Caco-2 (cell line): ENCODE measurements around the gene CPHXL. TPM values are rescaled to one million over a fixed set of nuclear protein-coding genes. Genes with fewer than 3 reads are reported as not detected.

Experiments
- BruUV-seq: library from RNA; stranded (reverse); fragments of 400-500 nt; replicated peaks from 2 replicates; lab custom pipeline; 2021; lab: Mats Ljungman, UMichigan
- CTCF ChIA-PET: fragments of 300-600 bp; sonication (Branson Sonifier 250); formaldehyde crosslinking; loops from one replicate; lab custom pipeline; 2022; ENCODE audit warnings: antibody characterized with exemption; lab: Charles Lee
- POLR2A ChIA-PET: fragments of 300-600 bp; sonication (Branson Sonifier 250); formaldehyde crosslinking; loops from one replicate; lab custom pipeline; 2022; ENCODE audit warnings: antibody characterized with exemption; lab: Charles Lee
- DNase-seq, 2 experiments: peaks; one replicate each; pipeline versions ENCODE4 v3.0.0 to v3.0.0-alpha.2; 2020 to 2022
- H3K27me3 ChIP-seq: replicated peaks from 2 replicates; pipeline ENCODE4 v1.6.0; 2011; ENCODE audit warnings: low read length; ENCODE audit not compliant: control insufficient read depth, insufficient read depth
- H3K36me3 ChIP-seq: 2 replicates; pipeline ENCODE4 v1.5.1; 2011; ENCODE audit warnings: low read length; ENCODE audit not compliant: control insufficient read depth, insufficient read depth
- H3K4me1 ChIP-seq: fragments of 250-450 bp; sonication (Bioruptor Pico); 2 replicates; pipeline ENCODE4 v1.5.1; 2020; ENCODE audit warnings: mild to moderate bottlenecking
- H3K4me3 ChIP-seq: 2 replicates; pipeline ENCODE4 v1.5.1; 2011; ENCODE audit warnings: low read depth, mild to moderate bottlenecking, control low read depth, low read length
- H3K9me3 ChIP-seq: fragments of 250-450 bp; sonication (Bioruptor Pico); 2 replicates; pipeline ENCODE4 v1.5.1; 2020; ENCODE audit warnings: mild to moderate bottlenecking, moderate library complexity
- H3K27ac Mint-ChIP-seq: one replicate; pipeline ENCODE4 v1.8.0; 2022; ENCODE audit warnings: mixed read lengths; ENCODE audit not compliant: unreplicated experiment
- H3K27me3 Mint-ChIP-seq: one replicate; pipeline ENCODE4 v1.8.0; 2022; ENCODE audit warnings: mixed read lengths; ENCODE audit not compliant: insufficient read depth, unreplicated experiment
- H3K36me3 Mint-ChIP-seq: one replicate; pipeline ENCODE4 v1.8.0; 2022; ENCODE audit warnings: mild to moderate bottlenecking, mixed read lengths; ENCODE audit not compliant: insufficient read depth, unreplicated experiment
- H3K4me1 Mint-ChIP-seq: one replicate; pipeline ENCODE4 v1.8.0; 2022; ENCODE audit warnings: low read depth, mixed read lengths; ENCODE audit not compliant: unreplicated experiment
- H3K4me3 Mint-ChIP-seq: one replicate; pipeline ENCODE4 v1.8.0; 2022; ENCODE audit warnings: mild to moderate bottlenecking, moderate library complexity, mixed read lengths; ENCODE audit not compliant: unreplicated experiment
- H3K9me3 Mint-ChIP-seq: one replicate; pipeline ENCODE4 v1.8.0; 2022; ENCODE audit warnings: mixed read lengths; ENCODE audit not compliant: unreplicated experiment
- CTCF ChIP-seq, 2 experiments: fragments of 200-600 bp in 1 of 2; IDR thresholded peaks; 1 replicate in 1 of 2; 2 replicates in 1 of 2; pipeline versions ENCODE4 v1.5.1 to v1.8.0; 2011 to 2022; ENCODE audit warnings: antibody characterized with exemption in 1 of 2, control low read depth in 1 of 2, inconsistent platforms in 1 of 2, low read depth in 1 of 2, low read length in 1 of 2, mild to moderate bottlenecking in 1 of 2, moderate library complexity in 1 of 2; ENCODE audit not compliant: insufficient read depth in 1 of 2, severe bottlenecking in 1 of 2, unreplicated experiment in 1 of 2
- intact Hi-C: fragments of 100-400 bp; cut with micrococcal nuclease; formaldehyde crosslinking; loops from one replicate; pipeline ENCODE4 v1.10.0; 2022; ENCODE audit not compliant: unreplicated experiment
- total RNA-seq: library from RNA; stranded (reverse); gene quantifications from 2 replicates; pipeline ENCODE4 v1.2.3, GENCODE V29; 2022

The CPHXL gene
- total RNA-seq, 1 experiment from 2014 or later, result not detected

DNA sequence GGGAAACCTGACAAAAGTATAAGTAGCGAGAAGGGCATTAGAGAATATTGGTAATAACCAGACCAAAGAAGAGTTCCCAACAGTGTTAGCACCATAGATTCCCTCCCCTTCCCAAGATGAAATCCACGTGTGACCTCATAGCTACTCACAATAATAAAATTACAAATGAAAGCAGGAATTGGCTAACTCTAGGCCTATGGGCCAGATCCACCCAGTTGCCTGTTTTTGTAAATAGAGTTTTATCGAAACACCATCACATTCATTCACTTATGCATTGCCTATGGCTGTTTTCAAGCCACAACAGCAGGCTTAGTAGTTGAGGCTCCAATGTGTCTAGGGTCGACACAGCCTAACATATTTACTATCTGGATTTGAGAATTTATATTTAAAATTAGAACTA lies 7.8 kb downstream of the CPHXL start:
- DNase-seq, result no peak
- ChIA-PET POLR2A (no interaction called here), CTCF (no interaction called here)
- no TSS peak for BruUV-seq
- Mint-ChIP-seq H3K9me3 (no peaks in the 10 kb centered on the region), H3K27ac (no peak overlapping the region), H3K4me3 (no peak overlapping the region), H3K27me3 (peaks cover 15% of the 10 kb centered on the region), H3K36me3 (no peaks in the 10 kb centered on the region), H3K4me1 (no peaks in the 10 kb centered on the region)
- H3K4me3 ChIP-seq, result no peak overlapping the region
- H3K9me3 ChIP-seq, result no peaks in the 10 kb centered on the region
- H3K4me1 ChIP-seq, result no peaks in the 10 kb centered on the region
- H3K36me3 ChIP-seq, result no peaks in the 10 kb centered on the region
- intact Hi-C loops, result no loop called here
- TF ChIP-seq CTCF (IDR thresholded peaks at IDR 0.05; ENCODE audit: insufficient read depth in 1 of 2, low read depth in 1 of 2, low read length in 1 of 2, severe bottlenecking in 1 of 2, unreplicated experiment in 1 of 2), result no peak
- no peaks in the 10 kb centered on the region; the same call in 1 of the 2 replicates for H3K27me3 ChIP-seq

DNA sequence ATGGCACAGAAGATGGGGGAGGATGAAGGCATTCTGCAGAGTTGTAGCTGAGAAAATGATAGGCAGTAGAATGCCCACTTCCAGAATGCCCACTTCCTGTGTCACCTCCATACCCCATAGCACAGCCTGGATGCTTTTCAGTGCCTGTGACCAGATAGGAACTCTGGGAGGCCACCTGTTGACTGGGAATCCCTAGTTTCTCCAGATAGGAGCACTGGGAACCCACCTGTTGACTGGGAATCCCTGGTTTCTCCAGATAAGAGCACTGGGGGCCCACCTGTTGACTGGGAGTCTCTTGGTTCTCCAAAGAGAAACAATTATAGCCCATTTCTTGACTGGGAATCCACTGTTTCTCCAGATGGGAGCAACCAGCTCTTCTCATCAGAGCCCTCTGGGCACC lies 11.6 kb downstream of the CPHXL start:
- ChIA-PET CTCF (interaction anchor here (0.8 kb wide), 1 partner anchor 22 kb away, joined by 3 read pairs; no protein-coding TSS in a partner anchor), POLR2A (no interaction called here)
- intact Hi-C loops, result no loop called here
- Histone ChIP-seq H3K9me3 (no peaks in the 10 kb centered on the region), H3K27me3 (no peaks in the 10 kb centered on the region; the same call in 1 of the 2 replicates), H3K4me3 (no peak overlapping the region), H3K36me3 (no peaks in the 10 kb centered on the region), H3K4me1 (no peaks in the 10 kb centered on the region)
- Mint-ChIP-seq H3K27ac (no peak overlapping the region), H3K9me3 (no peaks in the 10 kb centered on the region), H3K36me3 (no peaks in the 10 kb centered on the region), H3K27me3 (peaks cover 15% of the 10 kb centered on the region), H3K4me1 (no peaks in the 10 kb centered on the region), H3K4me3 (no peak overlapping the region)
- no peak for DNase-seq
- TF ChIP-seq CTCF (IDR thresholded peaks at IDR 0.05; ENCODE audit: insufficient read depth in 1 of 2, low read depth in 1 of 2, low read length in 1 of 2, severe bottlenecking in 1 of 2, unreplicated experiment in 1 of 2), result no peak
- no TSS peak for BruUV-seq

DNA sequence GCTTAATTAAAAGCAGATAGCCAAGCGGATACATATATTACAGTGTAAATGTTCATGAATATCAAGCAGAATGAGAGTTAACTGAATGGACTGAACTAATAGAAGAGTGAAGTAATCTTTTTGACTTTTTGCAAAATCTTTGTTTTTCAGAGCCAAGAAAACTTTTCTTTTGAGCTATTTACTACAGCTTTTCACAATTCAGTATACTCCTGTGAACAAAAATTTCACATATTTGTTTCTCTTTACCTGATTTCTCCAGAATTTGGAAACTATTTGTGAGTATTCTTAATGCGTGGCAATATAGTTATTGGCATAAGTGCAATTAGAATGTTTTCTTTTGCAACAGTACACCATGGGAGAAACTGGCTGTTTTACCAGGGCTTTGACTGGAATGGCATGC lies 15.9 kb downstream of the CPHXL start:
- BruUV-seq, result no TSS peak
- H3K27me3 ChIP-seq, result no peaks in the 10 kb centered on the region
- H3K4me1 Mint-ChIP-seq, result no peaks in the 10 kb centered on the region
- H3K4me1 ChIP-seq, result no peaks in the 10 kb centered on the region
- no peak for TF ChIP-seq CTCF (IDR thresholded peaks at IDR 0.05; ENCODE audit: insufficient read depth in 1 of 2, low read depth in 1 of 2, low read length in 1 of 2, severe bottlenecking in 1 of 2, unreplicated experiment in 1 of 2)
- ChIA-PET POLR2A (no interaction called here), CTCF (interaction anchor here (1.6 kb wide), 1 partner anchor 54 kb away, joined by 5 read pairs; no protein-coding TSS in a partner anchor)
- intact Hi-C loops, result no loop called here
- no peaks in the 10 kb centered on the region for H3K36me3 ChIP-seq
- H3K9me3 Mint-ChIP-seq, result no peaks in the 10 kb centered on the region
- no peak overlapping the region for H3K4me3 ChIP-seq
- H3K27me3 Mint-ChIP-seq, result peaks cover 11% of the 10 kb centered on the region
- 0 out of 2 replicates have a peak, but pooled peaks cover 3% of the 10 kb centered on the region for H3K9me3 ChIP-seq
- DNase-seq, result no peak
- no peak overlapping the region for H3K27ac Mint-ChIP-seq
- H3K4me3 Mint-ChIP-seq, result no peak overlapping the region
- H3K36me3 Mint-ChIP-seq, result no peaks in the 10 kb centered on the region
